COLO668 (cell line): ENCODE results near the gene DNAH14.
"Not testable (repeated sequence)": the region's sequence is repeated elsewhere in the genome, so short reads cannot be mapped to it uniquely, and the experiment has no call there.

Source experiments
- DNase-seq: peaks from one replicate; lab custom pipeline; 2025; ENCODE audit not compliant: unreplicated experiment; lab: John Stamatoyannopoulos, UW

Gene DNAH14

DNA sequence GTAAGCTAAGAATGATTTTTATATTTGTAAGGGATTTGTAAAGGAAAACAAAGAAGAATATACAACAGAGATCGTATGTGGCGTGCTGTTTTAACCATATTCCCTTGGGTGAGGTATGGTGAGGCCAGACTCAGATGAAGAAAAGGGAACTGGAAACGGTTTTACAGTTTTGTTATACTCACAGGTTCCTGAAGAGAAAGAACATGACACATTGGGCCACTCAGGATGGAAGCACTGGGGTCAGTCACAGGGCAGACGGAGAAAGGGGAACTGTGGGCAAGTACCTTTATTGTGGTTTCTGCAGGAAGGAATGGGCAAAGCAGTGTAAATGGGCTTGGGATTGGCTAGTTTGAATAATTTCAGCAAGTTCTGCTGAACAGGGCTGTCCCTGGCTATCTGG lies 321.0 kb downstream of the DNAH14 start:
- DNase-seq, result no peak

DNA sequence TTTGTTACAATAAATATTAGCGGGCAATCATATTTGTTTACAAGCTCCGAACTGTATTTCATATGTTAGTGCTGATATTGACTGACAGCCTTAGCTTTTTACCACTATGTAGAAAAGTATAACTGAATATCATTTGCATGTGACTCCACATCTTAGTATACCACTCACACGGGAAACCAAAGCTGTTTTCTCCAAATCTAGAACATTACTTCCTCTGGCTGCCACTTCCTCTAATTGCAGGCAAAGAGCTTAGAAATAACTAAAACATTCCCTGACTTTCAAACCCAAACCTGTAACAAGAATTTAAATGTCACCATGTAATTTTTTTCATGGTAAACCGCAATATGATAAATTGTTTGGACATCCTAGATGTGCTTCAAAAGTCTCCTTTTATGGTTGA lies 323.7 kb downstream of the DNAH14 start:
- DNase-seq, result no peak

DNA sequence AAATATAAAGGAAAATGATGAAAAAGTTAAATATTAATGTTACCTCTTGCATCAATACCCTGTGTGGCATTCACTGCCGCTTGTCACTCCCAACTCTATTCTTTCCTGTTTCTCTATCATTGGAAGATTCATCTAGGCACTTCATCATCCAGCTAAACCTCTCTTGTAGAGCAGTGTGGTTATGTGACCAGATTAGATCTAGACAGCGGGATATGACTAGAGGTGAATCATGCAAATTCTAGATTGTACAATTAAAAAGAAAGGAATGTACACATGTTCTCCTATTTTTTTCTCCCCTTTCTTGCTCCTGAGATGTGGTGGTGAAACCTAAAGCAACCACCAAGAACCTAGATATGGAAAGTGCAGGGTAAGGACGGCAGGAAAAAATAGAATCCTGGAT lies 324.3 kb downstream of the DNAH14 start:
- DNase-seq, result no peak

DNA sequence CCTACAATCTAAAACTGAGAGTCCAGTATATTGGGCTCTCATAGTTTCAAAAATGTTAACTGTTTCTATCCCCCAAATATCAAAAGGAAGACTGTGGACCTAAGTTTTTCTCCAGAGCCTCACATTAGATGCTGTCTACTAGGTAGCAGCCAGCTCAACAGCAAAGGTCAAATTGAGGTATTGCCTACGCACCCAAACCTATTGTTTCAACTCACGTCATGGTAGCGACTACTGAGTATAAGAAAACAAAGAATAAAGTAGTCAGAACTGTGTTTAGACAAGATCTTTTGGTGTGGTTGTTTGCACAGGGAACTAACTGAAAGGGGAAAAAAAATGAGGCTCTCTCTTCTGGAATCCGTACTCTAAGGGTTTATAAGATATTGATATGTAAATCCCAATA lies 325.2 kb downstream of the DNAH14 start:
- DNase-seq, result no peak

DNA sequence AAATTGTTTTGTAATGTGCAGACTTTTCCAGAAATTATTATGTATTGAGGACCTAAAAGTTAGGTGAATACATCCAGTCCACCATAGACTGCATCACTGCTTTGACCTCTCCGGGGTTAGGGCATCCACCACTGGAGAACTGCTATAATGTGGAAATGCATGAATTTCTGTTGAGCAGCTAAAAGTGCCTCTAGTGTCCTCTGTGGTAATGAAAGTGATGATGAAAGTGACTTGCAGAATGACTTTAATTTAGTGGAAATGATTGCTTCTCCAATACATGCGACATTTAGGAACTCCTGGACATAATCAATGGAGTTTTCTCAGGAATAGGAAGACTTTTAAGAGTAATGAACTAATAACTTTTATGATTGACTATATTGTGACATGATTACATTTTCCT lies 327.6 kb downstream of the DNAH14 start:
- DNase-seq, result no peak

DNA sequence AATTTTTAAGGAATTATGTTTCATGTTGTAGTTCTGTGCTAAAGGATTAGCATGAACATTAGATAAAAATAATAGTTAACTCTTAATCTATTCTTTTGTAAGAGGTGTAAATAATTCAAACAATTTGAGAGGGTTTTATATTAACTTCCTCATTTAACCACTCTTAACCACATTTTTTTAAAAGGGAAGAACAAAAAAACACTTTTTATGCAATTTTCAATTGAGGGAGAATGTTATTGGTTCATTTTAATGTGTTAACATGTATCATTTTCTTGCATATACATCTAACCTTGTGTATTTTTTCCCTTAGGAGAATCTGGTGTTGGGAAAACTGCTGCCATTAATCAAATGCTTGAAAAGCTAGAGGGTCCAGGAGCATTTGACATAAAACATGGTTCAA lies 329.3 kb downstream of the DNAH14 start:
- no peak for DNase-seq

DNA sequence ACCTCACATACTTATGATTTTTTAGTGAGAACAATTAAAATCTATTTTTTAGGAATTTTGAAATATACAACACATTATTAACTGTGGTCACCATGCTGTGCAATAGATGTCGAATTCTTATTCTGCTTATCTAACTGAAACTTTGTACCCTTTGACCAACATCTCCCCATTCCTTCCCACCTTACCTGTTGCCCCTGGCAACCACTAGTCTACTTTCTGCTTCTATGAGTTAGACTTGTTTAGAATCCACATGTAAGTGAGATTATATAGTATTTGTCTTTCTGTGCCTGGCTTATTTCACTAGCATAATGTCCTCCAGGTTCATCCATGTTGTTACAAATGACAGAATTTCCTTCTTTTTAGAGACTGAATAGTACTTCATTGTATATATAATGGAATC lies 330.1 kb downstream of the DNAH14 start:
- DNase-seq, result no peak

DNA sequence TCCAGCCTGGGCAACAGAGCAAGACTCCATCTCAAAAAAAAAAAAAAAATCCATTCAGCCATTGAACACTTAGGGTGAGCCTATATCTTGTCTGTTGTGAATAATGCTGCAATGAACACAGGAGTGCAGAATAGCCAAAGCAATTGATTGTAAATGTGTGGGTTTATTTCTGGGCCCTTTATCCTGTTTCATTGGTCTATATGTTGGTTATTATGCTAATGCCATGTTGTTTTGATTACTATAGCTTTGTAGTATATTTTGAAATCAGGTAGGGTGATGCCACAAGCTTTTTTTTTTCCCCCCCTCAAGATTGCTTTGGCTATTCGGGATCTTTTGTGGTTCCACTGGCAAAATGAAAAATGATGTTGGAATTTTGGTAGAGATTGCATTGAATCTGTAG lies 330.8 kb downstream of the DNAH14 start:
- DNase-seq, result no peak

DNA sequence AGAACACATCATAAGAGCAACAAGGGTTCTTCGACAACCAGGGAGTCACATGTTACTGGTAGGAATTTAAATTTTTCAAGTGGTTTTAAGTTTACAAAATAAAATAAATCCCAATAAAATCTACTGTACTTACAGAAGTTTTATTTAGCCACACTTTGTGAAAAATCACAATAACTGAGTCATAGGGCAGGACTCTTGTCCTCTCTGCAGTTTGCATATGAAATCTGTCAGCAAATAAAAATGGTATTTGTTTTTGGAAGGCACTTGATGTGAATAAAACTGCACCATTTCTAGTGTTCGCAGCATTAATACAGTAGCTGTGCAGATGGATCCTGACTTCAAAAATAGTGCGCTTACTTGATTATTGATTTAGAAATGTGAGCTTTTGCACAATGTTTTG lies 348.0 kb downstream of the DNAH14 start:
- no peak for DNase-seq

DNA sequence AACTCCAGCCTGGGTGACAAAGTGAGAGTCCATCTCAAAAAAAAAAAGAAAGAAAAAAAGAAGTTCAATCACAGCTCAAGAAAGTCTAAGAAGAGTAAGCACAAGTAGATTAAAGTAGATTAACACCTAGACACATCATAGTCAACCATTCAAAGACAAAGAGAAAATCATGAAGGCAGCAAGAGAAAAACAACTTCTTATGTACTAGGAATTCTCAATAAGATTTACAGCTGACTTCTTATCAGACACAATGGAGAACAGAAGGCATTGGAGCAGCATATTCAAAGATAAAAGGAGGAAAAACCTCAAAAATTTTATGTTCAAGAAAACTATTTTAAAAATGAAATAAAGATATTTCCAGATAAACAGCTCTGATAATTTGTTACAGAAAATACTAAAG lies 351.1 kb downstream of the DNAH14 start:
- no peak for DNase-seq

DNA sequence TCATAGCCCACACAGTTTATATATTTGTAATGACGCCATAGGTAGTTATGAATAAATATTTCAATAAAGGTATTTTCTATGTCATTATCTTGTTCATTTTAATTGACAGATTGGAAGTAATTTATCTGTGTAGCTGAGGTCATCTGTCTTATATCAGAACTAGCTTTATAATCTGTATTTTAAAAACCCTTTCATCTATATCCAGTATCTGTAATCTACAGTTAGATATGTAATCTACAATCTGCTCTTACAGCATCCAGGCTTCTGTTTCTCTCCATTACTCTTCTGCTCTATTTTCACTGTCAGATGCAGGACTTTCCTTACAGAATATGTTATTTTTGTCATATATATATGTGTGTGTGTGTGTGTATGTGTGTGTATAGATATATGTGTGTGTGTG lies 360.8 kb downstream of the DNAH14 start:
- DNase-seq, result no peak

DNA sequence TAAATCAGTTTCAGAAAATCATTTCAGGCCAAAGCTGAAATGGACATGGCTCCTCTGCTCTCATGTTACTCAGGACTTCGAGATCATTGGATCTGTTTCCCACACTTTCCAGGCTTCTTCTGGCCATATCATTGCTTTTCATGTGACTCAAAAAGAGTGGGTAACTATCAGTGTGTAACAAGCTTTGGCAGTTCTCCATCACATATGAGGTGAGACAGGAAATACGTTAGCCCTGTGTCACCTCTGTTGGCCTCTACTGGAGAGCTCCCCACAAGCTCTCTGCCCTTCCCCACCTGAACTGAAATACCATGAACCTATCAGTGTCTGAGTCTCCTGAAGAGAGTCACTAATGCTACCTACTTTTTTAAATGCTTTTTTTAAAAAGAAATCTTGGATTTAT lies 370.1 kb downstream of the DNAH14 start:
- no peak for DNase-seq

DNA sequence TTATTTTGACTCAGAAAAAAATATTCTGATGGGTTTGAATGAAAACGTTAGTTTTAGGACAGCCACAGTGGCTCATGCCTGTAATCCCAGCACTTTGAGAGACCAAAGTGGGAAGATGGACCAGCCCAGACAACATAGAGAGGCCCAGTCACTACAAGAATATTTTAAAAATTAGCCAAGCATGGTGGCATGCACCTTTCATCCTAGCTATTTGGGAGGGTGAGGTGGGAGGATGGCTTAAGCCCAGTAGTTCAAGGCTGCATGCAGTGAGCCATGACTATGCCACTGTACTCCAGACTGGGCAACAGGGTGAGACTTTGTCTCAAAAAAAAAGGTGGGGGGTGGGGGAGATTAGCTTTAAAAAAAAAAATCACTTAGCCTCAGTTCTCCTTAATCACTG lies 370.9 kb downstream of the DNAH14 start:
- no peak for DNase-seq

DNA sequence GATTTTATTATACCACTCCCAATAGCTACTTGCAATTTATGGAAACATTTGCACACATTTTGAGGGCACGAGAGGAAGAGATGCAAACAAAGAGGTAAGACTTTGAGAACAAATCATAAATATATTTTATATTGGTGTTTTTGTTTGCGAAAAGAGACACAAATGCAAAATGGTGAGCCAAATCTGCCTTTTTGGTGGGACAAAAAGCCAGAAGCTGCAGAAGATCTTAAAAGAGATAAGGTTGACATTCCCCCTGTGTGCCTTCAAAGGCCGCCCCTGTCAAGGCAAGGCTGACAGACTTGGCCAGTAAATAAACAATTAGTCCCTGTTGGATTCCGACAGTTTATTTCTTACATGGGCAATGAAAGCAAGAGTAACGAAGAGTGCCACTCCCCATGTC lies 375.5 kb downstream of the DNAH14 start:
- no peak for DNase-seq

DNA sequence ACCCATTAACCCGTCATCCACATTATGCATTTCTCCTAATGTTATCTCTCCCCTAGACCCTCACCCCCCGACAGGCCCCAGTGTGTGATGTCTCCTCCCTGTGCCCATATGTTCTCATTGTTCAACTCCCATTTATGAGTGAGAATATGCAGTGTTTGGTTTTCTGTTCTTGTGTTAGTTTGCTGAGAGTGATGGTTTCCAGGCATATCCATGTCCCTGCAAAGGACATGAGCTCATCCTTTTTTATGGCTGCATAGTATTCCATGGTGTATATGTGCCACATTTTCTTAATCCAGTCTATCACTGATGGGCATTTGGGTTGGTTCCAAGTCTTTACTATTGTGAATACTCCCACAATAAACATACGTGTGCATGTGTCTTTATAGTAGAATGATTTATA lies 381.1 kb downstream of the DNAH14 start:
- DNase-seq, result not testable (repeated sequence)

DNA sequence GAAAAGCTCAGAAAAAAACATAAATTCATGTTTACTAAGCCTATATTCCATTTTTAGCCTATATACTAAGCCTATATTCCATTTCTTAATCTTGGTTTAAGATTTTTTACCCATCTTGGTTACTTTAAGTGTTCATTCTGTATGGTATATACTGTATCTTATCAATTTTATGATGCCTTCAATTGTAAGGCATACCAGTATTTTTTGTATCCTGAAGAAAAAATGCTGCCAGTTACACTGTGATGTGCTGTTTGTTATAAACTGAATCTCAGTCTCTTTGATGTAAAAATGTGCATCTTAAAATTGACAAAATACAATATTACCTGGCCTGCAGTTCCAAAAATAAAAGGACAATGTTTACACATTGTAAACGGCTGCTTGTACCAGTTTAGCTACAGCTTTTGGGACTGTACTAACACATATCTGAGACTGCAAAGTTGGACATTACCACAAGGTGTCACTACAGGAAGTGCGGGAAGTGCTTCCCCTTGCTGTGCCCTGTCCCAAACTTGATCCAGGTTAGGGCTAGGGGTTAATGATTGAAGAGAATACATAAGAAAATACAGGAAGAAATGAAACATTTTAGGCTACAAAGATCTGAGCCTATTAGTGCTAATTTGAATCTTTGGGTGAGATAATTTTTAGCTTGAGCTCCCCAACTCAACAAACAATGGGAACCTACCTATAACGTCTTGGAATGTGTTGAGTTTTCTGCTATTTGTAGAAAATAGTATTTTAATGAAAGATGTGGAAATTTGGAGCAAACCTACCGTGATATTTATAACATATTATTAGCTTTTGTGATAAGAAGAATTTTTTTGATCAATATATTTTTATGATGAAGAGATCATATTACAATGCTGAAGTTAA lies 389.5 kb downstream of the DNAH14 start:
- peak; percentile 58 for DNase-seq

DNA sequence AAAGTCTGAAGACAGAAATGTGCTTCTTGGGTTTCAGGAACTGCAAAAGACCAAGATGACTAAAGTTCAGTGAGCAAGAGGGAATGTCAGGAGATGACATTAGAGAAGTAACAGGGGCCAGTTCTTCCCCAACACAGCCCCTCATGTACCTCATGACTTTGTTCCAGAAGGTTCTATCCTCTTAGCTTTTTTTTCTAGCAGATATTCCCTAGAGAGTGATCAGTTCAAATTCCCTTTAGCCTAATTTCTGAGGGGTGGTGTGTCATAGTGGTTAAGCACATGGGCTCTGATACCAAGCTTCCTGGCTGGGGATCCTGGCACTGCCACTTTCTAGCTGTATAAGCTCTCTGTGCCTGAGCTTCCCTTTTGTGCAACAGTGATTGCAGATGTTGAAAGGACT lies 390.4 kb downstream of the DNAH14 start:
- DNase-seq, result no peak

DNA sequence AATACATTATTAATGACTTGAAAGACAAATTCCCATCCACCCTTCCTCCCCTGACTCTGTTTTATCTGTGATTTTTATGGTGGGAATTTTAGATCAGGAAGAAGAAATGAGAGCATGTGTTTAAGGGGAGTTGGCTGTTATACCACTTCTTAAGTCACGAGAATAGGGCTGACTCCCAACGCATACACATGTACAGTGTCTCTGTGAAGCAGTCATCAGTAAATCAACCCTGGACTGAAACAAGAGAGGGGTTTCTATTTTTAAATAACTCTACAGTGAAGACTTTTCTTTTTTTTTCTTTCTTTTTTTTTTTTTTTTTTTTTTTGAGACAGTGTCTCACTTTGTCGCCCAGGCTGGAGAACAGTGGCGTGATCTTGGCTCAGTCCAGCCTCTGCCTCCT lies 392.3 kb downstream of the DNAH14 start:
- no peak for DNase-seq

DNA sequence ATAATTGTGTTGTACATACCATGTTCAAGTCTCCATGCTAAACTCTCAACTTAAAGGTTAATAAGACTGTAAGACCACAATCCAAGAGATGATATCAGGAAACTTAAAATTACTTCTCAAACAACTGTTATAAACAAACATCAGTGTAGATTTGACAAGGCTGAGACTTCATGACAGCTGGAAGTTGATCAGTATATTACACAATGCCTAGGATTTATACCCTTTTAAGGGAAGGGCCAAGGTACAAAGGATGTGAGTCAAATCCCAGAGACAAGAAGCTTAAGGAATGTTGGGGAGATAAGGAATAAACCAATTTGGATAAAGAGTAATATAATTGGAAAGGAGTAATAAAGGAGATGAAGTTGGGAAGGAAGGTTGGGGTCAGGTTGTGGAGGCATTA lies 399.6 kb downstream of the DNAH14 start:
- no peak for DNase-seq

DNA sequence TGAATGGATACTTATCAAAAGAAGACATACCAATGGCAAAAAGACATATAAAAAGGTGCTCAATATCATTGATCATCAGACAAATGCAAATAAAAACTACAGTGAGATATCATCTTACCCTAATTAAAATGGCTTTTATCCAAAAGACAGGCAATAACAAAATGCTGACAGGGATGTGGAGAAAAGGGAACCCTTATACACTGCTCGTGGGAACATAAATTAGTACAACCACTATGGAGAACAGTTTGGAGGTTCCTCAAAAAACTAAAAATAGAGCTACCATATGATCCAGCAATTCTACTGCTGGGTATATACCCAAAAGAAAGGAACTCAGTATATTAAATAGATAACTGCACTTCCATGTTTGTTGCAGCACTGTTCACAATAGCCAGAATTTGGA lies 400.5 kb downstream of the DNAH14 start:
- not testable (repeated sequence) for DNase-seq

DNA sequence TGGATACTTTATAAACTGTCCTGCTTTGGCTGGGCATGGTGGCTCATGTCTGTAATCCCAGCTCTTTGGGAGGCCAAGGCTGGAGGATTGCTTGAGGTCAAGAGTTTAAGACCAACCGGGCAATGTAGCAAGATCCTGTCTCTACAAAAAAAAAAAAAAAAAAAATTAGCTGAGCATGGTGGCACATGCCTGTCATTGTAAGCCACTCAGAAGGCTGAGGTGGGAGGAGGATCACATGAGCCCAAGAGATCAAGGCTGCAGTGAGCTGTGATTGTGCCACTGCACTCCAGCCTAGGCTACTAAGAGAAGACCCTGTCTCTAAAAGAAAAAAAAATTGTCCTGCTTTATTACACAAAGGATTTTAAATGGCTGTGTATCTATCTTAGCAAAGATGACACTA lies 403.2 kb downstream of the DNAH14 start:
- no peak for DNase-seq

DNA sequence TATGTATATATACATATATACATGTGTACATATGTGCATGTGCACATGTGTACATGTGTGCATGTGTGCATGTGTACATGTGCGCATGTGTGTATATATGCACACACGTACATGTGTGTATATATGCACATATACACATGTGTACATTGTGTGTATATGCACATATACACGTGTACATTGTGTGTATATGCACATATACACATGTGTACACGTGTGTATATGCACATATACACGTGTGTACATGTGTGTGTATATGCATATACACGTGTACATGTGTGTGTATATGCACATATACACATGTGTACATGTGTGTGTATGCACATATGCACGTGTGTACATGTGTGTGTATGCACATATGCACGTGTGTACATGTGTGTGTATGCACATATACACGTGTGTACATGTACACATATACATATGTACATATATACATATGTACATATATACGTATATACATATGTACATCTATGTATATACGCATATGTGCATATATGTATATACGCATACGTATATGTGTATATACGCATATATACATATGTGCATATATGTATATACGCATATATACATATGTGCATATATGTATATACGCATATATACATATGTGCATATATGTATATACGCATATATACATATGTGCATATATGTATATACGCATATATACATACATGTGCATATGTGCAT lies 405.8 kb downstream of the DNAH14 start:
- DNase-seq, result not testable (repeated sequence)

DNA sequence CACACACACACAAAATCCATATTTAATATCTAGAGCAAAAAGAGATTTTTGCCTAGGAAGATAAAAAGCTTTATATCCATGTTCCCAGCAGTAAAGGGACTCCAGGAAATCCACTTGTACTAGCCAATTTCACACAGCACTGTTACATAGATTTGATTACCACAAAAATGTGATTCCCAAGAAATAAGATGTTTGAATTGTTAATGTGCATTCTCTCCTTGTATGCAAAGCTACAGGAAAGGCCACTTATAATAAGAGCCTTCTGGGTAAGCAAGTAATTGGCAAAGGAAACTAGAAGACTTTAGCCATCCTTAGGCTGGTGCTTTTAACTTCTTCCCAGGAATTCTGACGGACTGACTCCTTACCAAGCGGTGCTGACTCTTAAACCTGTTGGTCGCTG lies 409.1 kb downstream of the DNAH14 start:
- no peak for DNase-seq
